ENCODE data around the gene ZNF747. TPM values are rescaled to one million over a fixed set of nuclear protein-coding genes. Genes with fewer than 3 reads are reported as not detected.
"Not testable (repeated sequence)": the region's sequence is repeated elsewhere in the genome, so short reads cannot be mapped to it uniquely, and the experiment has no call there.

ZNF747 gene
- total RNA-seq, 1 experiment from 2014 or later = 10.6 TPM

GRCh38 chr16:30525844-30526136 is 8.9 kb downstream of the ZNF747 start:
- H3K36me3 ChIP-seq (ENCODE audit: insufficient read depth, low read length, poor library complexity, severe bottlenecking) = peaks cover 11% of the 10 kb centered on the region
- TF ChIP-seq CTCF (conservative IDR thresholded peaks at IDR 0.05; ENCODE audit: low read depth, low read length) = no peak
- TF ChIP-seq EZH2 (IDR thresholded peaks at IDR 0.05; ENCODE audit: borderline replicate concordance, low read depth, low read length, poor library complexity, severe bottlenecking) = no peak
- DNase-seq (ENCODE audit: low spot score) = no peak
- peak overlapping the region; percentile 86 for H3K4me3 ChIP-seq (ENCODE audit: low read depth, low read length, poor library complexity, severe bottlenecking)
- intact Hi-C loops (cut with micrococcal nuclease; ENCODE audit: unreplicated experiment) = no loop called here
- H3K9me3 ChIP-seq (ENCODE audit: low read depth, low read length, poor library complexity, severe bottlenecking) = no peaks in the 10 kb centered on the region
- H3K4me1 ChIP-seq (ENCODE audit: insufficient read depth, low read length, poor library complexity, severe bottlenecking) = peaks cover 12% of the 10 kb centered on the region
- H3K27me3 ChIP-seq (replicated peaks; ENCODE audit: insufficient read depth, low read depth, low read length, poor library complexity) = no peaks in the 10 kb centered on the region
- CTCF ChIA-PET = no interaction called here
- BruUV-seq (replicated peaks) = TSS peak; percentile 30
- peak overlapping the region; percentile 95 for H3K27ac ChIP-seq (ENCODE audit: low read depth, low read length, poor library complexity, severe bottlenecking)
- POLR2A ChIA-PET (ENCODE audit: low non-redundant PET) = no interaction called here

- no peaks in the 10 kb centered on the region for H3K27me3 ChIP-seq (replicated peaks; ENCODE audit: insufficient read depth, low read depth, low read length, poor library complexity)
- no peak for DNase-seq (ENCODE audit: low spot score)
- no peaks in the 10 kb centered on the region for H3K9me3 ChIP-seq (ENCODE audit: low read depth, low read length, poor library complexity, severe bottlenecking)
- H3K4me1 ChIP-seq (ENCODE audit: insufficient read depth, low read length, poor library complexity, severe bottlenecking) = peaks cover 12% of the 10 kb centered on the region
- intact Hi-C loops (cut with micrococcal nuclease; ENCODE audit: unreplicated experiment) = no loop called here
- H3K27ac ChIP-seq (ENCODE audit: low read depth, low read length, poor library complexity, severe bottlenecking) = no peak overlapping the region
- TF ChIP-seq CTCF (conservative IDR thresholded peaks at IDR 0.05; ENCODE audit: low read depth, low read length) (no peak), EZH2 (IDR thresholded peaks at IDR 0.05; ENCODE audit: borderline replicate concordance, low read depth, low read length, poor library complexity, severe bottlenecking) (no peak)
- BruUV-seq (replicated peaks) = no TSS peak
- no peak overlapping the region for H3K4me3 ChIP-seq (ENCODE audit: low read depth, low read length, poor library complexity, severe bottlenecking)
- POLR2A ChIA-PET (ENCODE audit: low non-redundant PET) = interaction anchor here (0.6 kb wide), 1 partner anchor 12 kb away, joined by 3 read pairs; no protein-coding TSS in a partner anchor
- CTCF ChIA-PET = interaction anchor here (0.6 to 0.7 kb wide), 2 partner anchors 14 to 69 kb away, joined by 4 to 9 read pairs; no protein-coding TSS in a partner anchor
- peaks cover 9% of the 10 kb centered on the region for H3K36me3 ChIP-seq (ENCODE audit: insufficient read depth, low read length, poor library complexity, severe bottlenecking)
These were observed 9.8 kb downstream of the ZNF747 start for GRCh38 chr16:30524575-30525568.

GRCh38 chr16:30523768-30524574 is 10.7 kb downstream of the ZNF747 start:
- intact Hi-C loops (cut with micrococcal nuclease; ENCODE audit: unreplicated experiment) = no loop called here
- Histone ChIP-seq H3K27ac (ENCODE audit: low read depth, low read length, poor library complexity, severe bottlenecking) (no peak overlapping the region), H3K4me1 (ENCODE audit: insufficient read depth, low read length, poor library complexity, severe bottlenecking) (peaks cover 12% of the 10 kb centered on the region), H3K36me3 (ENCODE audit: insufficient read depth, low read length, poor library complexity, severe bottlenecking) (peaks cover 9% of the 10 kb centered on the region), H3K9me3 (ENCODE audit: low read depth, low read length, poor library complexity, severe bottlenecking) (no peaks in the 10 kb centered on the region), H3K27me3 (replicated peaks; ENCODE audit: insufficient read depth, low read depth, low read length, poor library complexity) (no peaks in the 10 kb centered on the region), H3K4me3 (ENCODE audit: low read depth, low read length, poor library complexity, severe bottlenecking) (no peak overlapping the region)
- POLR2A ChIA-PET (ENCODE audit: low non-redundant PET) = no interaction called here
- DNase-seq (ENCODE audit: low spot score) = no peak
- no TSS peak for BruUV-seq (replicated peaks)
- CTCF ChIA-PET = interaction anchor here (0.6 to 0.7 kb wide), 2 partner anchors 13 to 68 kb away, joined by 4 to 9 read pairs; no protein-coding TSS in a partner anchor
- TF ChIP-seq EZH2 (IDR thresholded peaks at IDR 0.05; ENCODE audit: borderline replicate concordance, low read depth, low read length, poor library complexity, severe bottlenecking) (no peak), CTCF (conservative IDR thresholded peaks at IDR 0.05; ENCODE audit: low read depth, low read length) (no peak)

DNA sequence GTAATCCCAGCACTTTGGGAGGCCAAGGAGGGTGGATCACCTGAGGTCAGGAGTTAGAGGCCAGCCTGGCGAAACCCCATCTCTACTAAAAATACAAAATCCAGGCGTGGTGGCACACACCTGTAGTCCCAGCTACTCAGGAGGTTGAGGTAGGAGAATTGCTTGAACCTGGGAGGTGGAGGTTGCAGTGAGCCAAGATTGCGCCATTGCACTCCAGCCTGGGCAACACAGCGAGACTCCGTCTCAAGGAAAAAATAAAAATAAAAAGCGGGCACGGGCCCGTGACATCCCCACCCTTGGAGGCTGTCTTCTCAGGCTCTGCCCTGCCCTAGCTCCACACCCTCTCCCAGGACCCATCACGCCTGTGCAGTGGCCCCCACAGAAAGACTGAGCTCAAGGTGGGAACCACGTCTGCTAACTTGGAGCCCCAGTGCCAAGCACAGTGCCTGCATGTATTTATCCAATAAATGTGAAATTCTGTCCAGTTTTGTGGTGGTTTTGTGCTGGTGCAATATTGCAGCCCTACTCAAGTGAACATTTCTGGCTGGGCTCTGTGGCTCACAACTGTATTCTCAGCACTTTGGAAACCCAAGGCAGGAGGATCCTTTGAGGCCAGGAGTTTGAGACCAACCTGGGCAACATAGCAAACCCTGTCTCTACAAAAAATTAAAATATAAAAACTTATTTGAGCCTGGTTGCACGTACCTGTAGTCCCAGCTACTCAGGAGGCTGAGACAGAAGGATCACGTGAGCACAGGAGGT is 11.8 kb downstream of the ZNF747 start:
- H3K27me3 ChIP-seq (replicated peaks; ENCODE audit: insufficient read depth, low read depth, low read length, poor library complexity); H3K36me3 ChIP-seq (ENCODE audit: insufficient read depth, low read length, poor library complexity, severe bottlenecking); POLR2A ChIA-PET (ENCODE audit: low non-redundant PET); BruUV-seq (replicated peaks); H3K4me3 ChIP-seq (ENCODE audit: low read depth, low read length, poor library complexity, severe bottlenecking); H3K27ac ChIP-seq (ENCODE audit: low read depth, low read length, poor library complexity, severe bottlenecking); DNase-seq (ENCODE audit: low spot score); H3K4me1 ChIP-seq (ENCODE audit: insufficient read depth, low read length, poor library complexity, severe bottlenecking); CTCF ChIA-PET; intact Hi-C loops (cut with micrococcal nuclease; ENCODE audit: unreplicated experiment); H3K9me3 ChIP-seq (ENCODE audit: low read depth, low read length, poor library complexity, severe bottlenecking): not testable (repeated sequence)

All from A673 (cell line).